Measurements from ENCODE around the gene NADSYN1. TPM values are rescaled to one million over a fixed set of nuclear protein-coding genes. Genes with fewer than 3 reads are reported as not detected.

NADSYN1 gene
- total and polyA plus RNA-seq, 2 experiments from 2014 or later: 35.6 to 54.9 TPM

GRCh38 chr11:71437399-71437798, 15.6 kb upstream of the NADSYN1 start:
- H4K20me1 ChIP-seq (replicated peaks; ENCODE audit: insufficient read depth): peaks cover 11% of the 10 kb centered on the region; the same call in 1 of the 2 replicates
- H3K4me2 ChIP-seq: no peak overlapping the region
- H3K9me2 ChIP-seq (ENCODE audit: insufficient read depth): no peaks in the 10 kb centered on the region
- Mint-ChIP-seq H3K4me1 (no peaks in the 10 kb centered on the region), H3K27ac (no peak overlapping the region), H3K4me3 (no peak overlapping the region), H3K36me3 (ENCODE audit: low read depth) (peaks cover 68% of the 10 kb centered on the region), H3K9me3 (no peaks in the 10 kb centered on the region; the same call in 2 of the 3 replicates), H3K27me3 (ENCODE audit: insufficient read depth, low read depth, poor library complexity) (no peaks in the 10 kb centered on the region)
- no peak overlapping the region for H3K4me3 ChIP-seq
- H2AFZ ChIP-seq: no peak overlapping the region
- DNase-seq (ENCODE audit: low spot score): no peak
- H3K79me2 ChIP-seq (replicated peaks; ENCODE audit: insufficient read depth): no peaks in the 10 kb centered on the region
- H3K27me3 ChIP-seq (ENCODE audit: insufficient read depth): no peaks in the 10 kb centered on the region
- H3K36me3 ChIP-seq (ENCODE audit: insufficient read depth): peaks cover 31% of the 10 kb centered on the region
- H3K4me1 ChIP-seq (ENCODE audit: insufficient read depth): no peaks in the 10 kb centered on the region
- TF ChIP-seq ZNF331 (CRISPR knock-in tag; IDR thresholded peaks at IDR 0.05; ENCODE audit: low read depth) (no peak), ETS1 (IDR thresholded peaks at IDR 0.05) (no peak), CTCF (conservative IDR thresholded peaks at IDR 0.05; ENCODE audit: low read depth in 2 of 2) (no peak), JUNB (IDR thresholded peaks at IDR 0.05; ENCODE audit: unreplicated experiment) (no peak)
- no peaks in the 10 kb centered on the region for H3F3A ChIP-seq (replicated peaks; ENCODE audit: low read depth)
- ATAC-seq: no peak
- H3K27ac ChIP-seq (ENCODE audit: low read depth): no peak overlapping the region

GRCh38 chr11:71437879-71438278, 15.1 kb upstream of the NADSYN1 start:
- H3K4me3 ChIP-seq: no peak overlapping the region
- no peaks in the 10 kb centered on the region for H3K4me1 ChIP-seq (ENCODE audit: insufficient read depth)
- peaks cover 14% of the 10 kb centered on the region; the same call in 1 of the 2 replicates for H4K20me1 ChIP-seq (replicated peaks; ENCODE audit: insufficient read depth)
- DNase-seq (ENCODE audit: low spot score) (no peak), ATAC-seq (no peak; the same call in 1 of the 3 replicates)
- Mint-ChIP-seq H3K4me1 (no peaks in the 10 kb centered on the region), H3K27ac (no peak overlapping the region), H3K9me3 (no peaks in the 10 kb centered on the region; the same call in 2 of the 3 replicates), H3K27me3 (ENCODE audit: insufficient read depth, low read depth, poor library complexity) (no peaks in the 10 kb centered on the region), H3K36me3 (ENCODE audit: low read depth) (peaks cover 72% of the 10 kb centered on the region), H3K4me3 (no peak overlapping the region)
- H3K9me2 ChIP-seq (ENCODE audit: insufficient read depth): no peaks in the 10 kb centered on the region
- no peak for TF ChIP-seq EZH2 (IDR thresholded peaks at IDR 0.05; ENCODE audit: low read depth, unreplicated experiment)
- TF ChIP-seq POLR2AphosphoS5 (IDR thresholded peaks at IDR 0.05; ENCODE audit: low read depth): no peak
- TF ChIP-seq CTCF (conservative IDR thresholded peaks at IDR 0.05; ENCODE audit: low read depth in 2 of 2): peak in 1 of 2 experiments; percentile 28; a peak in 2 of 4 replicates
- H2AFZ ChIP-seq: no peak overlapping the region
- no peak overlapping the region for H3K27ac ChIP-seq (ENCODE audit: low read depth)
- H3K27me3 ChIP-seq (ENCODE audit: insufficient read depth): no peaks in the 10 kb centered on the region
- peaks cover 35% of the 10 kb centered on the region for H3K36me3 ChIP-seq (ENCODE audit: insufficient read depth)
- no peak overlapping the region for H3K4me2 ChIP-seq
- H3F3A ChIP-seq (replicated peaks; ENCODE audit: low read depth): no peaks in the 10 kb centered on the region
- H3K79me2 ChIP-seq (replicated peaks; ENCODE audit: insufficient read depth): no peaks in the 10 kb centered on the region

All from GM23338 (cell line).